HG03108 (cell line): ENCODE data around the gene SLC35D1.
A peak's percentile ranks its signal among the peaks of the same experiment; 100 is the strongest.
"Not testable (repeated sequence)": the region's sequence is repeated elsewhere in the genome, so short reads cannot be mapped to it uniquely, and the experiment has no call there.

Source experiments
- ATAC-seq: cut with Tn5 transposase; IDR thresholded peaks from one replicate; pipeline ENCODE4 v1.9.1; 2021; ENCODE audit warnings: moderate library complexity; ENCODE audit not compliant: unreplicated experiment

The SLC35D1 gene

GRCh38 chr1:66993076-66993475 is 60.9 kb downstream of the SLC35D1 start:
- no peak for ATAC-seq

DNA sequence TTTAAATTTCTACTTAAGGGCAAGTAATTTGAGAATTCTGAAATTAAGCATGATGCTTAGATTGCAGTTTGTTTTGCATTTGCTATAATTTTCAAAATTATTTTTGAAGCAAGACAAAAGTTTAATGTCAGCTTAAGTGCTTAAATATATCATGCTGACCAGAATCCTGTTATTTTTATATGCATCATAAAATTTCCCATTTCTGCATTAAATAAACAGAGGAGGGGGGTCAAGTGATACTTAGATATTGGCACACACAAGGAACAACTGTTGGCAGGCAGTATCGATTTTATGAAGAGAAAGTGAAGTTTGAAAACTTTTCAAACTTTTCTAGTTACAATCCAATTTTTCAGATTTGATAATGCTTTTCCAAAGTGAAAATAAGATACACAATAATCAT is 68.1 kb downstream of the SLC35D1 start:
- ATAC-seq, result no peak

DNA sequence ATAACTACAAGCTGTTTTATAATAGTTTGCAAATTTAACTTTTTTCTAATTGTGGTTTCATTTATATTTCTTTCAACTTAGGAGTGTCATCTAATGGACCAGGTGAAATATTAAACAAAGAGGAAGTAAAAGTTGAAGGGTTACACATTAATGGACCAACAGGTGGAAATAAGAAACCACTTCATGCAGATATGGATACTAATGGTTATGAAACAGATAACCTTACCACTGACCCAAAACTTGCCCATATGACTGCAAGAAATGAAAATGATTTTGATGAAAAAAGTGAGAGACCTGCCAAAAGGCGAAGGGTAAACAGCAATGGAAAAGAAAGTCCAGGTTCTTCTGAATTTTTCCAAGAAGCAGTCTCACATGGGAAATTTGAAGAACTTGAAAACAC is 69.5 kb downstream of the SLC35D1 start:
- ATAC-seq, result peak; percentile 83

DNA sequence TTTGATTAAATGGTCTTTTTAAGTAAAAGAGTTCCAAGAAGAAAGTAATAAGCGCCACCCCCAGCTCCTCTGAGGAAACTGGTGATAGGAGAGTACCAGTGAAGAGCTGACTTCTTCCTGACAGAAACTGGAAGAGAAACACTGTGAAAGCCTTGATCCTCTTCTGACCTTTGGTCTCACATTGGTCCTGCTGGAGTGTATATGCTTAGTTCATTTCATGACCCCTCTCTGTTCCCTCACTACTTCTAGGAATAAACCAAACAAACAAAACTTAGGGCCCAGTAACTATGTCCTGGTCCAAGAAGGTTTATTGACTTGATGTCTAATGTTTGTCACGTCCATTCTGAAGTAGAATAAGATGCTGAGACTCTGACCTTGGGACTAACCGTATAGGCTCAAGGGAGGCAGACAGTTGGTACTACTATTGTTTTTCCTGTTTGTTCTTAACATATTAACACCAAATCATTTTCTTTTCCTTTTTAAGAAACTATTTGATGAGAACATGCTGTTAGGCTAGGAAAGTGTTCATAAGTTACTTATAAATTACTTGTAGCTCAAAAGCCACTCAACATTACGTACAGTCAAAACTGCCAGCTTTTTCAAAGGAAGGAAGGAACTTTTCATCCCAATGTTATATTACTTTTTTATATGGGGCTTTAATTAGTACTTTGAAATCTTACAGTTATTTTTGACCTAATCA is 71.2 kb downstream of the SLC35D1 start:
- peak; percentile 54 for ATAC-seq

- ATAC-seq, result no peak
Observed at GRCh38 chr1:66981679-66982078, 72.3 kb downstream of the SLC35D1 start.

GRCh38 chr1:66980745-66981367 is 73.1 kb downstream of the SLC35D1 start:
- ATAC-seq, result no peak

- not testable (repeated sequence) for ATAC-seq
Observed at GRCh38 chr1:66979621-66980020, 74.3 kb downstream of the SLC35D1 start.

GRCh38 chr1:66978201-66978600 is 75.7 kb downstream of the SLC35D1 start:
- ATAC-seq, result no peak

- no peak for ATAC-seq
Observed at GRCh38 chr1:66968574-66968973, 85.4 kb downstream of the SLC35D1 start.

DNA sequence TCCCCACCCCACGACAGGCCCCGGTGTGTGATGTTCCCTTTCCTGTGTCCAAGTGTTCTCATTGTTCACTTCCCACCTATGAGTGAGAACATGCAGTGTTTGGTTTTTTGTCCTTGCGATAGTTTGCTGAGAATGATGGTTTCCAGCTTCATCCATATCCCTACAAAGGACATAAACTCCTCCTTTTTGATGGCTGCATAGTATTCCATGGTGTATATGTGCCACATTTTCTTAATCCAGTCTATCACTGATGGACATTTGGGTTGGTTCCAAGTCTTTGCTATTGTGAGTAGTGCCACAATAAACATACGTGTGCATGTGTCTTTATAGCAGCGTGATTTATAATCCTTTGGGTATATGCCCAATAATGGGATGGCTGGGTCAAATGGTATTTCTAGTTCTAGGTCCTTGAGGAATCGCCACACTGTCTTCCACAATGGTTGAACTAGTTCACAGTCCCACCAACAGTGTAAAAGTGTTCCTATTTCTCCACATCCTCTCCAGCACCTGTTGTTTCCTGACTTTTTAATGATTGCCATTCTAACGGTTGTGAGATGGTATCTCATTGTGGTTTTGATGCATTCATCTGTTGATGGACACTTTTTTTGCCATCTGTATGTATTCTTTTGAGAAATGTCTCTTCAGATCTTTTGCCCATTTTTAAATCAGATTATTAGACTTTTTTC is 87.6 kb downstream of the SLC35D1 start:
- ATAC-seq, result not testable (repeated sequence)

DNA sequence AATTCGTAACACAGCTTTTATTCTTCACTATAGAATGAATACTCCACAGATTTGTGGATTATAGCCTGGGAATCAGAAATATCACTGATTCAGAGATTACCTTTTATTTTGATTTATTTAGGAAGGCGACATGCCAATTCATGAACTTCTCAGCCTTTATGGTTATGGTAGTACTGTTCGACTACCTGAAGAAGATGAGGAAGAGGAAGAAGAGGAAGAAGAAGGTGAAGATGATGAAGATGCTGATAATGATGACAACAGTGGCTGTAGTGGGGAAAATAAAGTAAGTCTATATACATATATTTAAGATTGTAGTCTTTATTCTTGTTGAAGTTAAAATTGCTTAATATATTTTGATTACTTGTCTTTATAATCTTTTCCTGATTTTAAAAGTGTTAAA is 96.0 kb downstream of the SLC35D1 start:
- no peak for ATAC-seq

DNA sequence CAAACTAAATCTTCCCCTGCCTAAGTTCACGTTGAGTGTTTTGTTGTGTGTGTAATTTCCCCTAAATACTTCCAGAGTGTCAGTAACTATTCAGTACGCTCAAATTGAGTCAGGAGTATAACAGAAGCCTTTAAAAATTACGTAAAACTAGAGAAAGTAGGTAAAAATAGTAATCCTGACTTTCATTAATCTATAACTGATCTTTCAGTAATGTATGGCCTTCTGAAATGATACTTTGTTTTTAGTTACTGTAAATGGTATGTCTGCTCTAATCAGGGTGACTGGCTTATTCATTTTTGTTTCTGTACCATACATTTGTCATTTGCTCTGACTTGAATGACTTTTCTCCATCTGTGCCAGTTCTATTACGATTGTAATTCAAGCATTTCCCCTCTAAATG is 99.7 kb downstream of the SLC35D1 start:
- ATAC-seq, result peak; percentile 82

- no peak for ATAC-seq
Observed at GRCh38 chr1:66951513-66951912, 102.4 kb downstream of the SLC35D1 start.
